22Rv1 (cell line): ENCODE data around the gene ADRA2A.
A peak's percentile ranks its signal among the peaks of the same experiment; 100 is the strongest.

Source experiments
- H3K27ac ChIP-seq: fragments of 450-650 bp; 2 replicates; pipeline ENCODE4 v1.5.1; 2017
- CTCF ChIP-seq: fragments of 450-650 bp; IDR thresholded peaks from 2 replicates; pipeline ENCODE4 v1.5.1; 2017; ENCODE audit warnings: mild to moderate bottlenecking
- ZFX ChIP-seq: fragments of 450-650 bp; IDR thresholded peaks from 2 replicates; pipeline ENCODE4 v1.6.1; 2017; ENCODE audit warnings: antibody characterized with exemption, borderline replicate concordance

Gene ADRA2A

GRCh38 chr10:111089293-111089692 is 12.5 kb downstream of the ADRA2A start:
- H3K27ac ChIP-seq: no peak overlapping the region
- TF ChIP-seq ZFX (no peak), CTCF (no peak)

- H3K27ac ChIP-seq: no peak overlapping the region
- no peak for TF ChIP-seq CTCF
- no peak for TF ChIP-seq ZFX
Measured at GRCh38 chr10:111091833-111092232, 15.0 kb downstream of the ADRA2A start.

- H3K27ac ChIP-seq: no peak overlapping the region
- TF ChIP-seq CTCF (no peak), ZFX (no peak)
Measured at GRCh38 chr10:111093741-111094380, 17.0 kb downstream of the ADRA2A start.

GRCh38 chr10:111098679-111099437 is 22.0 kb downstream of the ADRA2A start:
- TF ChIP-seq CTCF (peak; percentile 16; the same call in 1 of the 2 replicates), ZFX (no peak)
- H3K27ac ChIP-seq: no peak overlapping the region

- H3K27ac ChIP-seq: no peak overlapping the region
- TF ChIP-seq CTCF (no peak), ZFX (no peak)
Measured at GRCh38 chr10:111100198-111100597, 23.4 kb downstream of the ADRA2A start.

- TF ChIP-seq ZFX: no peak
- no peak for TF ChIP-seq CTCF
- H3K27ac ChIP-seq: no peak overlapping the region
Measured at GRCh38 chr10:111101796-111102195, 25.0 kb downstream of the ADRA2A start.

GRCh38 chr10:111102359-111102837 is 25.6 kb downstream of the ADRA2A start:
- no peak overlapping the region for H3K27ac ChIP-seq
- TF ChIP-seq CTCF (no peak), ZFX (no peak)
